HG03108 (cell line): ENCODE data around the gene ELOF1.
"Not testable (repeated sequence)": the region's sequence is repeated elsewhere in the genome, so short reads cannot be mapped to it uniquely, and the experiment has no call there.

Source experiments
- ATAC-seq: cut with Tn5 transposase; IDR thresholded peaks from one replicate; pipeline ENCODE4 v1.9.1; 2021; ENCODE audit warnings: moderate library complexity; ENCODE audit not compliant: unreplicated experiment

Gene ELOF1

DNA sequence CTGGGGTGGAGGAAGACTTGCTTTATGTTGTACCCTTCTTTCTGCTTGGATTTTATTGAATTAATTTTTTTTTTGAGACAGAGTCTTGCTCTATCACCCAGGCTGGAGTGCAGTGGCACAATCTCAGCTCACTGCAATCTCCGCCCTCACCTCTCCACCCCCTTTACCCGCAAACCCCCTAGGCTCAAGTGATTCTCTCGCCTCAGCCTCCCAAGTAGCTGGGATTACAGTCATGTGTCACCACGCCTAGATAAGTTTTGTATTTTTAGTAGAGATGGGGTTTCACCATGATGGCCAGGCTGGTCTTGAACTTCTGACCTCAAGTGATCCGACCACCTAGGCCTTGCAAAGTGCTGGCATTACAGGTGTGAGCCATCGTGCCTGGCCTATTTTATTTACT, 14.3 kb upstream of the ELOF1 start:
- ATAC-seq: not testable (repeated sequence)

- ATAC-seq: no peak
Measured at GRCh38 chr19:11570039-11570462, 11.0 kb upstream of the ELOF1 start.

DNA sequence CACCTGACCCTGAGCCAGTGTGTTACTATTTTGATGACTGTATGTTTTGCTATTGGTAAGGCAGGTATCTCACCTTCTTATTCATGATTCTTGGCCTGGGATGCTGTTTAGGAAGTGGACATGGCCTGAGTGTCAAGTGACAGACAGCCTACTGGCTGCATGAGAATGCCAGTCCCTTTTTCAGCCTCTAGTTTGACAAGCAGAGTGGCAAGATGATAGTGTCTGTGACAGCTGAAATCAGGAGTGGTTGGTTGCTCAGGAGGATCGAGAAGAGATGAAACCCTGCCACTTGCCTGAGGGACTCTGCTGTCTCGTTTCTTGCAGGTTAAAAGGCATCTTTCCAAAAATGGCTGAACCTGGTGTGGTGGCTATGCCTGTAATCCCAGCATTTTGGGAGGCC, 7.1 kb upstream of the ELOF1 start:
- no peak for ATAC-seq

GRCh38 chr19:11565649-11565980, 6.6 kb upstream of the ELOF1 start:
- not testable (repeated sequence) for ATAC-seq

GRCh38 chr19:11564082-11564807, 5.2 kb upstream of the ELOF1 start:
- not testable (repeated sequence) for ATAC-seq

- no peak for ATAC-seq
Measured at GRCh38 chr19:11563532-11563931, 4.5 kb upstream of the ELOF1 start.

- no peak for ATAC-seq
Measured at GRCh38 chr19:11560404-11561051, 1.5 kb upstream of the ELOF1 start.

GRCh38 chr19:11556634-11557420, 2.2 kb downstream of the ELOF1 start:
- ATAC-seq: no peak

- ATAC-seq: no peak
Measured at GRCh38 chr19:11555246-11555645, 3.8 kb downstream of the ELOF1 start.

- ATAC-seq: no peak
Measured at GRCh38 chr19:11554160-11554559, 4.9 kb downstream of the ELOF1 start.

GRCh38 chr19:11552666-11553372, 6.2 kb downstream of the ELOF1 start:
- ATAC-seq: no peak

- ATAC-seq: no peak
Measured at GRCh38 chr19:11551603-11552235, 7.3 kb downstream of the ELOF1 start.

- ATAC-seq: no peak
Measured at GRCh38 chr19:11550265-11550664, 8.8 kb downstream of the ELOF1 start.

DNA sequence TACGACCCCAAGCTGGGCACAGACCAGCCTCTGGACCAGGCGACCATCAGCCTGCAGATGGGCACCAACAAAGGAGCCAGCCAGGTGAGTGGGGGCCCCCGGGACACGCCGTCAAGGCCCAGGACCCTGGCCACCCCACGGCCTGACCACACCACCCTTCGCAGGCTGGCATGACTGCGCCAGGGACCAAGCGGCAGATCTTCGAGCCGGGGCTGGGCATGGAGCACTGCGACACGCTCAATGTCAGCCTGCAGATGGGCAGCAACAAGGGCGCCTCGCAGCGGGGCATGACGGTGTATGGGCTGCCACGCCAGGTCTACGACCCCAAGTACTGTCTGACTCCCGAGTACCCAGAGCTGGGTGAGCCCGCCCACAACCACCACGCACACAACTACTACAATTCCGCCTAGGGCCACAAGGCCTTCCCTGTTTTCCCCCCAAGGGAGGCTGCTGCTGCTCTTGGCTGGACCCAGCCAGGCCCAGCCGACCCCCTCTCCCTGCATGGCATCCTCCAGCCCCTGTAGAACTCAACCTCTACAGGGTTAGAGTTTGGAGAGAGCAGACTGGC, 9.6 kb downstream of the ELOF1 start:
- ATAC-seq: no peak

- no peak for ATAC-seq
Measured at GRCh38 chr19:11547929-11548700, 10.9 kb downstream of the ELOF1 start.

DNA sequence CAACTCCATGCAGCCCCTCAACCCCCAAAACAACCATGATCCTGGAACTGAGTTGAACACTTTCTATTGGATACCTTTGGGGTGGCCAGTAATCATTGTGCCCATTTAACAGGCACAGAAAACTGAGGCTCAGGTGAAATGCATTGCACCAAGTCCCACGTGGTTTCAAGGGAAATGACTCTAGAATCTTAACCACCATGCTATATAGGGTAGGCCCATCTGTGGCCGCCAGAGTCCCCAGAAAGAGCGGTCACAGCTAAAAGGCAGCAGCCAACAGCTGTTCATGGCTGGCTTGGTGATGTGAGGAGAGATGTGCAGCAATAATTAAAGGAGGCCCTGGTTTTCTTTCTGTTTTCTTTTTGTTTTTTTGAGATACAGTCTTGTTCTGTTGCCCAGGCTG, 17.8 kb downstream of the ELOF1 start:
- no peak for ATAC-seq

GRCh38 chr19:11540645-11541044, 18.4 kb downstream of the ELOF1 start:
- ATAC-seq: no peak

DNA sequence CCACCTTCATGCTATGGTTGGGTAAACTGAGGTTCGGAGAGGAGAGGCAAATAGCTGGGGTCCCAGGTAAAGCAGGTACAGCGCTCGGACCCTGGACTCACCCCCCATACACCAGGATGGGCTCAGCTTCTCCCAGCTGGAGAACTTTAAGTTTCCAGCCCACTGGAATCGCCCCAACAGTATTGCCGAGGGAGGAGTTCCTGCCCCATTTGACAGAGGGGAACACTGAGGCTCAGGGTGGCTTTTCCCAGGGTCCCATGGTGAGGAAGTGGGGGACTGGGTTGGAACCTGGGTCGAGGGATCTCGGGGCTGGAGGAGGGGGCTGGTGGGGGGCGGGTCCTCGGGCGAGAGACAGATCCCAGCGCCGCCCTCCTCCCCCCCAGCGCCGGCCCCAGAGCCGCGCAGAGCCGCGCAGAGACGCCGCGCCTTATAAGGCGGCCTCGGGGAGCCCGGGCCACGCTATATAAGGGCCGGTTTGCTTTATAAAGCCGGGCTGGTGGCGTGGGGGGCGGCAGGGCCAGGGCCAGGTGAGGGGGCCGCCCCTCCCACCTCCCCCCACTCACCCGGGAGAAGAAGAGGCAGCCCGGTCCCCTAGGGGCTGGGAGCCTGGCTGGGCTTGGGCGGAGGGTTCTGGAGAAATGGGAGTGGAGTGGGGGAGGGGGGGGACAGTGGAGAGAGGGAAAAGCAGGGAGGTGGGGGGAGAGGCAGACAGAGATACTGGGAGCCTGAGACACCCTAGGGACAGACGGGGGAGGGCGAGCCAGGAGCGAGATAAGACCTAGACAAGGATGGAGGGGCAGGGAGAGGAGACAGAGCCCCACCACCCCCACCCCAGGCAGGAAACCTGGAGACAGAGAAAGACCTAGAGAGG, 19.3 kb downstream of the ELOF1 start:
- ATAC-seq: no peak
